ENCODE results near the gene NPRL2. TPM values are rescaled to one million over a fixed set of nuclear protein-coding genes. Genes with fewer than 3 reads are reported as not detected.

NPRL2 gene
- total and polyA plus RNA-seq, 2 donors (not counting 3 experiments of a cell fraction or from before 2014, with no cell fraction given) = 13.4 to 30.6 TPM

DNA sequence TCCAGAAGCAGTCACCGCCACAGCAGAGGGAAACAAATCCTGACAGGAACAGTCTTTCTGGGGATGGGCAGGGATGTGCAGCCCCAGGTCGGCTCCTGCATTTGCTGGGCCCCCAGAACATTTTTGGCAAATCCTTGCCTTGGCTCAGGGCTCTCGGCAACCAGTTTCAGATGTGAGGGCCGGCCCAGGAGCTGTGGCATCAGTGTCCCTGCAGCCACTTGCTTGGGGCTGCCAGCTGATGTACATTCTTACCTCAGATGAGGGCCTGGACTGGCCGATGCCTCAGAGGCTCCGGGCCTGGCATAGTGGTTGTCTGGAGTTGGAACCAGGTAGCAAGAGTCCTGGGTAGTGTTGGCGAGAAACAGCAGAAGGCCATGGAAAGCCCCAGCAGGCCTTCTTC lies 4.3 kb upstream of the NPRL2 start:
- Histone ChIP-seq H3K9me1 (replicated peaks; ENCODE audit: control insufficient read depth, extremely low read depth, insufficient read depth, low read length) (no peaks in the 10 kb centered on the region), H3K4me3 (replicated peaks in 1 of 3; ENCODE audit: insufficient read depth in 1 of 3, low read depth in 1 of 3, low read length in 3 of 3) (no peak overlapping the region), H3K9ac (replicated peaks; ENCODE audit: extremely low read depth, insufficient read depth, low read length) (no peak overlapping the region), H4K20me1 (replicated peaks; ENCODE audit: control insufficient read depth, extremely low read depth, insufficient read depth, low read length) (peaks cover 6% of the 10 kb centered on the region), H3K4me2 (ENCODE audit: insufficient read depth, low read length) (no peak overlapping the region), H3K9me3 (replicated peaks; ENCODE audit: control insufficient read depth, insufficient read depth, low read length) (no peaks in the 10 kb centered on the region), H3K79me2 (ENCODE audit: control insufficient read depth, insufficient read depth, low read length) (peaks cover 43% of the 10 kb centered on the region), H3K27me3 (ENCODE audit: control insufficient read depth in 2 of 2, insufficient read depth in 2 of 2, low read length in 2 of 2) (no peaks in the 10 kb centered on the region), H3K4me1 (ENCODE audit: control insufficient read depth, extremely low read depth, insufficient read depth, low read length) (peaks cover 44% of the 10 kb centered on the region), H3K36me3 (ENCODE audit: control insufficient read depth in 2 of 2, extremely low read depth in 1 of 2, insufficient read depth in 2 of 2, low read length in 2 of 2) (peaks cover 8 to 28% of the 10 kb centered on the region in 2 experiments), H2AFZ (ENCODE audit: low read depth, low read length) (no peak overlapping the region), H3K27ac (ENCODE audit: insufficient read depth, low read depth, low read length) (no peak overlapping the region)
- FAIRE-seq (no peak), DNase-seq (ENCODE audit: low read depth, low spot score) (no peak)
- BruUV-seq (replicated peaks) = no TSS peak
- no peak for TF ChIP-seq FOS (IDR thresholded peaks at IDR 0.05; ENCODE audit: borderline replicate concordance, insufficient read depth, low read length)
- TF ChIP-seq MYC (IDR thresholded peaks at IDR 0.05; ENCODE audit: low read depth, low read length) = no peak
- no peak for TF ChIP-seq GATA2 (IDR thresholded peaks at IDR 0.05; ENCODE audit: insufficient read depth, insufficient read length, low read depth, low read length)
- no peak for TF ChIP-seq POLR2AphosphoS5 (IDR thresholded peaks at IDR 0.05; ENCODE audit: insufficient read depth, low read depth, low read length)
- intact Hi-C loops (cut with micrococcal nuclease) = loop anchor here (5.0 kb wide), 1 partner anchor 1037 kb away; the partner anchor contains the start of gene RBM15B
- ChIA-PET POLR2A (no interaction called here), CTCF (interaction anchor here (2.5 kb wide), 1 partner anchor 188 kb away, joined by 11 read pairs; no protein-coding TSS in a partner anchor)
- dilution Hi-C loops (cut with MboI; ENCODE audit: extremely low pct_ligation_motif_present, low sequenced_read_pairs) = no loop called here

DNA sequence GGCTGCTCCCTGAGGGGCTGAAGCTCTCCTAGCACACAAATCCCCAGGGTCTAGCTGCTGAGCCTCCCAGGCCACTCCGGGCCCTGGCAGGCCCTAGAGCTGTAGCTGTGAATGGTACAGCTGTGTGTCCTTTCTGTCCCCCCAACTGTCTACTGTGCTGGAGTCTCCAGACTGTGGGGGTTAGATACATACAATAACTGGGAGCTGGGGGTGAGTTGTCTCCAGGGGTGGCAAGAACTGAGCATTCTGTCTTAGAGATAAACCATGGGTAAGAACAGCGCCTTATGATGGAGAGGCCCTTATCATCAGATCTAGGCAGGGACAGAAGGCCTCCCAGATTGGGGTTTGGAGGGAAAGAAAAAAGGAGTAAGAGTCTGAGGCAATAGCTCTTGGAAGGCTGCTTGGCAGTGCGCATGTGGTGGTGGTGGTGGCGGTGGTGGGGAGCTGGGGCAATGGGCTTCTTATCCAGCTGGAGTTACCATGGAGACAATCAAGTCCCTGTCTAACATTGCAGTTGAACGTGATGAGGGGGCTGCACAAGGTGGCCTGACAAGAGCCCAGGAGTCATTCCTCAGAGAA lies 3.7 kb upstream of the NPRL2 start:
- no peaks in the 10 kb centered on the region for H3K9me1 ChIP-seq (replicated peaks; ENCODE audit: control insufficient read depth, extremely low read depth, insufficient read depth, low read length)
- no peak overlapping the region for H3K9ac ChIP-seq (replicated peaks; ENCODE audit: extremely low read depth, insufficient read depth, low read length)
- no peaks in the 10 kb centered on the region for H3K9me3 ChIP-seq (replicated peaks; ENCODE audit: control insufficient read depth, insufficient read depth, low read length)
- BruUV-seq (replicated peaks) = no TSS peak
- H3K36me3 ChIP-seq (ENCODE audit: control insufficient read depth in 2 of 2, extremely low read depth in 1 of 2, insufficient read depth in 2 of 2, low read length in 2 of 2) = peaks cover 8 to 28% of the 10 kb centered on the region in 2 experiments
- no peak for DNase-seq (ENCODE audit: low read depth, low spot score)
- no peak overlapping the region for H3K27ac ChIP-seq (ENCODE audit: insufficient read depth, low read depth, low read length)
- ChIA-PET POLR2A (no interaction called here), CTCF (interaction anchor here (0.6 to 2.5 kb wide), 5 partner anchors 9 to 262 kb away, joined by 3 to 11 read pairs (median 3); no protein-coding TSS in a partner anchor)
- no peak overlapping the region for H3K4me3 ChIP-seq (replicated peaks in 1 of 3; ENCODE audit: insufficient read depth in 1 of 3, low read depth in 1 of 3, low read length in 3 of 3)
- peaks cover 44% of the 10 kb centered on the region for H3K4me1 ChIP-seq (ENCODE audit: control insufficient read depth, extremely low read depth, insufficient read depth, low read length)
- H4K20me1 ChIP-seq (replicated peaks; ENCODE audit: control insufficient read depth, extremely low read depth, insufficient read depth, low read length) = peaks cover 6% of the 10 kb centered on the region
- no peak overlapping the region for H2AFZ ChIP-seq (ENCODE audit: low read depth, low read length)
- H3K27me3 ChIP-seq (ENCODE audit: control insufficient read depth in 2 of 2, insufficient read depth in 2 of 2, low read length in 2 of 2) = no peaks in the 10 kb centered on the region
- dilution Hi-C loops (cut with MboI; ENCODE audit: extremely low pct_ligation_motif_present, low sequenced_read_pairs) = no loop called here
- intact Hi-C loops (cut with micrococcal nuclease) = no loop called here
- no peak for FAIRE-seq
- peaks cover 43% of the 10 kb centered on the region for H3K79me2 ChIP-seq (ENCODE audit: control insufficient read depth, insufficient read depth, low read length)
- H3K4me2 ChIP-seq (ENCODE audit: insufficient read depth, low read length) = no peak overlapping the region
- TF ChIP-seq MYC (IDR thresholded peaks at IDR 0.05; ENCODE audit: low read depth, low read length) = no peak
- no peak for TF ChIP-seq POLR2A (IDR thresholded peaks at IDR 0.05; ENCODE audit: low read depth, low read length)
- no peak for TF ChIP-seq JUN (IDR thresholded peaks at IDR 0.05; ENCODE audit: borderline replicate concordance, insufficient read depth, insufficient read length, low read depth)
- TF ChIP-seq FOS (IDR thresholded peaks at IDR 0.05; ENCODE audit: borderline replicate concordance, insufficient read depth, low read length) = no peak
- TF ChIP-seq, protein P1, sequence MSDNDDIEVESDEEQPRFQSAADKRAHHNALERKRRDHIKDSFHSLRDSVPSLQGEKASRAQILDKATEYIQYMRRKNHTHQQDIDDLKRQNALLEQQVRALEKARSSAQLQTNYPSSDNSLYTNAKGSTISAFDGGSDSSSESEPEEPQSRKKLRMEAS (IDR thresholded peaks at IDR 0.05; ENCODE audit: insufficient read depth, insufficient read length) = no peak
- no peak for TF ChIP-seq EZH2 (IDR thresholded peaks at IDR 0.05; ENCODE audit: borderline replicate concordance, low read depth, low read length, severe bottlenecking)
- TF ChIP-seq GATA2 (IDR thresholded peaks at IDR 0.05; ENCODE audit: insufficient read depth, insufficient read length, low read depth, low read length) = no peak
- TF ChIP-seq, protein P2, sequence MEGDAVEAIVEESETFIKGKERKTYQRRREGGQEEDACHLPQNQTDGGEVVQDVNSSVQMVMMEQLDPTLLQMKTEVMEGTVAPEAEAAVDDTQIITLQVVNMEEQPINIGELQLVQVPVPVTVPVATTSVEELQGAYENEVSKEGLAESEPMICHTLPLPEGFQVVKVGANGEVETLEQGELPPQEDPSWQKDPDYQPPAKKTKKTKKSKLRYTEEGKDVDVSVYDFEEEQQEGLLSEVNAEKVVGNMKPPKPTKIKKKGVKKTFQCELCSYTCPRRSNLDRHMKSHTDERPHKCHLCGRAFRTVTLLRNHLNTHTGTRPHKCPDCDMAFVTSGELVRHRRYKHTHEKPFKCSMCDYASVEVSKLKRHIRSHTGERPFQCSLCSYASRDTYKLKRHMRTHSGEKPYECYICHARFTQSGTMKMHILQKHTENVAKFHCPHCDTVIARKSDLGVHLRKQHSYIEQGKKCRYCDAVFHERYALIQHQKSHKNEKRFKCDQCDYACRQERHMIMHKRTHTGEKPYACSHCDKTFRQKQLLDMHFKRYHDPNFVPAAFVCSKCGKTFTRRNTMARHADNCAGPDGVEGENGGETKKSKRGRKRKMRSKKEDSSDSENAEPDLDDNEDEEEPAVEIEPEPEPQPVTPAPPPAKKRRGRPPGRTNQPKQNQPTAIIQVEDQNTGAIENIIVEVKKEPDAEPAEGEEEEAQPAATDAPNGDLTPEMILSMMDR (IDR thresholded peaks at IDR 0.05; ENCODE audit: extremely low read depth in 1 of 2, insufficient read depth in 1 of 2, low read depth in 1 of 2, low read length in 2 of 2) = no peak
- no peak for TF ChIP-seq POLR2AphosphoS5 (IDR thresholded peaks at IDR 0.05; ENCODE audit: insufficient read depth, low read depth, low read length)
